Epithelial cell of esophagus (primary cell): ENCODE measurements around the gene CHGA.

Experiments used
- DNase-seq: peaks from one replicate; pipeline ENCODE4 v3.0.0; 2010; ENCODE audit warnings: low read depth
- H3K4me3 ChIP-seq: 2 replicates; pipeline ENCODE4 v1.5.1; 2011; ENCODE audit warnings: mild to moderate bottlenecking, low read length, control low read depth
- TF ChIP-seq, protein P1 (sequence below): IDR thresholded peaks from 2 replicates; pipeline ENCODE4 v1.5.1; 2011; ENCODE audit warnings: low read depth, mild to moderate bottlenecking, low read length, control low read depth, inconsistent platforms; ENCODE audit not compliant: insufficient read depth; ENCODE audit errors: missing control alignments

The CHGA gene

DNA sequence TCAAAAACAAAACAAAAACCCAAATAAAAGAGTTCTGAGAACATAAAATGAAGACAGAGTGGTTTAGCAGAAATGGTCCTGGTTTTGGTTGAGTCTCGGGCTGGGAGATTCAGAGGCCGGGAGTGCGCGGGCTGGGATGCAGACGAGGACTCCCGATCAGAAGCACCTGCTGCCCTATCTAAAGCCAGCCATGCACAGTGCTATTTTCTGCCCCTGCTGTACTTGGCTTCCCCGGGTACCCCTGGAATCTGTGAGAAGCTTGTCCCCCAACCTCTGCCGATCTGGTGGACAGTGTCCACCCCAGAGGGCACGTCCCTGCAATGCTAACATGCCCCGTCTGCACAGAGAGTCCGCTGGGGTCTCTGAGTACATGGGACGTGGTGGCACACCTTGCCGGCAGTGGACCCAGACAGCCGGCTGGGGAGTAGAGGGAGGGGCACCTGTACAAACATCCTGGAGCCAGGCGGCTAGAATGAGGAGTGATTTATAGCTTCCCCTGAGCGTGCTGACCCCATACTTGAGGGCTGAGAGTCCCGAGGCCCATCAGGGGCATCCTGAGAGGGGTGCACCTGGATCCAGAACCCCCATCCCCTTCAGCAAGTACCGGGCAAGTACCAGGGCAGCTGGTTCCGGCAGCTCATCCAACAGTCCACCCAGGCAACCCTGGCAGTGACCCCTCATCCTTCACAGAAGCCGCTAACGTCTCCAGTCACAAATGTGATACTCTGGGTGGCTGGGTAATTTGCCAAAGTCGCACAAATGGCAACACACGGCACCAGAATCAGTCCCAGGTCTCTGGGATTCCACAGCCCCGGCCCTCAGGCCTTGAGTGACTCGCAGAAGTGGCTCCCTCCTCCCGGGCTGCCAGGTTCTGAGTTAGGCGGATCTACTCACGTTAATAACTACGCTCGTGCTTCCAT lies 37.1 kb downstream of the CHGA start:
- peak; percentile 42 for DNase-seq
- TF ChIP-seq, protein P1, sequence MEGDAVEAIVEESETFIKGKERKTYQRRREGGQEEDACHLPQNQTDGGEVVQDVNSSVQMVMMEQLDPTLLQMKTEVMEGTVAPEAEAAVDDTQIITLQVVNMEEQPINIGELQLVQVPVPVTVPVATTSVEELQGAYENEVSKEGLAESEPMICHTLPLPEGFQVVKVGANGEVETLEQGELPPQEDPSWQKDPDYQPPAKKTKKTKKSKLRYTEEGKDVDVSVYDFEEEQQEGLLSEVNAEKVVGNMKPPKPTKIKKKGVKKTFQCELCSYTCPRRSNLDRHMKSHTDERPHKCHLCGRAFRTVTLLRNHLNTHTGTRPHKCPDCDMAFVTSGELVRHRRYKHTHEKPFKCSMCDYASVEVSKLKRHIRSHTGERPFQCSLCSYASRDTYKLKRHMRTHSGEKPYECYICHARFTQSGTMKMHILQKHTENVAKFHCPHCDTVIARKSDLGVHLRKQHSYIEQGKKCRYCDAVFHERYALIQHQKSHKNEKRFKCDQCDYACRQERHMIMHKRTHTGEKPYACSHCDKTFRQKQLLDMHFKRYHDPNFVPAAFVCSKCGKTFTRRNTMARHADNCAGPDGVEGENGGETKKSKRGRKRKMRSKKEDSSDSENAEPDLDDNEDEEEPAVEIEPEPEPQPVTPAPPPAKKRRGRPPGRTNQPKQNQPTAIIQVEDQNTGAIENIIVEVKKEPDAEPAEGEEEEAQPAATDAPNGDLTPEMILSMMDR: no peak
- no peak overlapping the region for H3K4me3 ChIP-seq

DNA sequence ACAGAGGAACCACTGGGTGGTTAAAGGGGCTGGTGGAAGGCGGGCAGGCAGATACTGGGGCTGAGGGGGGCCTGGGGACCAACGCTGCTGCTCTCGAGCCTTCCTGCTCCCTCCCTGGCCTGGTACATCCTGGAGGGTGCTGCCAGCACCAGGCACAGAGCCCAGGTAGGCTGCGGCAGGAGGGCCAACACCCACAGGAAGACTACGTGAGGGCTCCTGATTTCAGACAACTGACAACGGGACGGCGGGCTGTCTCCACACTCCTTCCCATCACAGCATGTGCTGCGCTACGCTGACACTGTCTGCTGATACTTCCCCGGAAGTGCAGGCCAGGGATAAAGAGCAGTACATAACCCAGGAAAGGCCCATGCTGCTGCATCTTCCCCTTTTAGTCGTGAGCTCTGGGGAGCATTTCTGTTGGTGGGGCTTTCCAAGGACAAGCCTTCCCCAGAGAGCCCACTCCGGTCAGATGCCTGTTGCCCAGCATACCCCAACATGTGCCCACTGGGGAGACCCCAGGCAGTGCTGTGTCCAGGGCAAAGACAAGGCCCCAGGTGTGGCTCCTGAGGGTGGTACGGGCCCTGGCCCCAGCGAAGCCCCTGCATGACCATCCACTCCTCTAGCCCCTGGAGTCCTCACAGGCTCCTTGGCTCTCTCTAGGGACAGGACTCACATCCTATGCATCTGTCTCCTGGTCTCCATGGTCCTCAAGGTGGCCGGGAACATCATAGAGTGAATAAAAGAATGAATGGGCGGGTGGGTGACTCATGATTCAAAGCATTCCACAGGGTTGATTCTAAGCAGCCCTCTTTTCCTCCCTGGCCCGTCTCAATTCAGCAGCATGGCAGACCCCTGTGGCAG lies 38.0 kb downstream of the CHGA start:
- peak; percentile 69 for DNase-seq
- H3K4me3 ChIP-seq: no peak overlapping the region
- TF ChIP-seq, protein P1: no peak

DNA sequence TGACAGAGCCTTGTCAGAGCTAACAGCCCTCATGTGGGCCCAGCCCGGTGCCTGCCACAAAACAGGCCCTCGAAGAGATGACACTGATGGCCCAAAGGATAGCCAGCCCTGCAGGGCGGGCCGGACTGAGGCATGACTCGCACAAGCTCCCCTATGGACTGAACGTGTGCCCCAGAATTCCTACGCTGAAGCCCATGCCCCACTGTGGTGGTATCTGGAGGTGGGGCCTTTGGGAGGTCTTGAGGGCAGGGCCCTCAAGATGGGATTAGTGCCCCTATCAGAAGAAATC lies 38.6 kb downstream of the CHGA start:
- H3K4me3 ChIP-seq: no peak overlapping the region
- DNase-seq: no peak
- TF ChIP-seq, protein P1: no peak

DNA sequence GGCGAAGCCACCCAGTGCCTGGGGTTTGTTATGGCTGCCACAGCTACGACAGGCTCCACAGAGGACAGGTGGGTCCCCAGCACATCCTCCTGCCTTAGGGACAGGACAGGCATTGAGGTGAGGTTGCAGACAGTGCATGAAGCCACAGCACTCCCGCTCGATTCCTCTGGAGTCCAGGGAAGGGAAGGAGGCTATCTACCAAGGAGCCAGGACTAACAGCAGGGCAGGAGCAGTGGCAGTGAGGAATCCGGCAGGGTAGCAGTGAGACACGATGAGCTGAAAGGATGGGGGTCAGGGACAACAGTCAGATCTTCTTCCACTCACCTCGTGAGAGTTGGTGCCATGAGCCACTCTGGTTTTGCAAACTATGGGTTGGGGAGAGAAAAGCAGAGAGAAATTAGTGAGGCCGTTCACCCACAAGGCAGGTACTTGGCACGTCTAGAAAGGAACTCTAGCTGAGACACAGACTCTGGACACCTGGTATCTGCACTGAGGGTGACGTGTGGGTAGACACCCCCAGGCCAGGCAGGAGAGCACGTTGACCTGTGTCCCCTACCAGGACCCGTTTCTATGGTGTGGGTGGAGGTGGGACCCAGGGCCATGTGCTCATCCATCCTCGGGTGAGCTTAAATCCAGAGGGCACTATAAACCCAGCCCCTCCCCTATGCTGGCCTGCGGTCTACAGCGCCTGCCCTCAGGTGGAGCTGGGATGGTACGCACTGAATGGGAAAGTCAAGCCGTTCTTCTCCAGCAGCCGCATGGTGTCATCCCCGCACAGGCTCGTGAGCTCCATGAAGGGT lies 39.3 kb downstream of the CHGA start:
- TF ChIP-seq, protein P1: no peak
- DNase-seq: no peak
- no peak overlapping the region for H3K4me3 ChIP-seq

DNA sequence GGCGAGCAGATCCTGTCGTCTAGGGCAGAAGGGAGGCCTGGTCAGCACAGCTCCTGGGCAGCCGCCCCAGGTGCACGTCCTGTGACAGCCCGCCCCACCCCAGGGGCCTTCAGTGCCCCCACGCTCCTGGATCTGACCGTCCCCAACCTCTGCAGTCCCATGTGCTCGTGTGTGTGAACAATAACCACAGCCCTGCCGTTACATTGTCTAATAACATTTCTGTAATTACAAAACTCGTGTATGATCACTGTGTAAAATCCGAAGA lies 39.8 kb downstream of the CHGA start:
- no peak overlapping the region for H3K4me3 ChIP-seq
- DNase-seq: no peak
- TF ChIP-seq, protein P1: no peak

DNA sequence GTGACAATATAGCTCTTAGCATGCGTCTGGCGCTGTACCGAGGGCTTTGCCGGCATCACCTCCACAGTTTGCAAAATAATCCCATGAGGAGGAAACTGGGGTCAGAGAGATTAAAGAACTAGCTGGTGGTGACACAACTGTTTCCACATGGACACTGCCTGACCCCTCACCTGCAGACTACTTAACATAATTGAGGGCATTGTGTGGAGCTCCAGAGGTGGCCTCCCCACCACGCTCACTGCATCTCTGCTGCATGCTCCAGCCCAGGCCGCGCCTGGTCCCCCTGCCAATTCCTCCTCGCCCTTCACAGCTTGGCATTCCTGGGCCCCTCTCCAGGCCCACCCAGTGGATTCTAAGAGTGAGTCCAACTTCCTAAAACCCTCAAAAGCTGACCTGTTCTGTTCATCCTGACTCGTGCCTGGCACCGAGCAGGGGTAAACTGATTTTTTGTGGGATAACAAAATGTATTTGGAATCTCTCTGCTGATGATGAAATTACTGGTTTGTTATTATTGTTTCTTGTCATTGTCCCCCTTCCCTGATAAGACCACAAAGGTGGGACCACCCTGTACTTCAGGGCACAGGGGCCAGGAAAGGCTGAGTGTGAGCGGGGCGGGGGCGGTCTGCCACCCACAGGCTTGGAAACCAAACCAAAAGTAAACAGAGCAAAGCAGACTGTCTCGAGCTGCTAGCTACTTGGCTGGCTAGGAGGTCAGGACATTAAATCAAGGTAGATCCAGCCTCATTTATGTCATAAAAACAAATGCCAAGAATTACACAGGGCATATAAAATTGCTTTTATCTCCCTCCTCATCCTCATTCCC lies 40.6 kb downstream of the CHGA start:
- H3K4me3 ChIP-seq: no peak overlapping the region
- TF ChIP-seq, protein P1: no peak
- no peak for DNase-seq
